GM19043 (cell line): Measurements from ENCODE around the gene NUDCD3.

ENCODE experiments used
- ATAC-seq: cut with Tn5 transposase; IDR thresholded peaks from one replicate; pipeline ENCODE4 v1.9.1; 2021; ENCODE audit warnings: low read depth; ENCODE audit not compliant: unreplicated experiment

Gene NUDCD3

DNA sequence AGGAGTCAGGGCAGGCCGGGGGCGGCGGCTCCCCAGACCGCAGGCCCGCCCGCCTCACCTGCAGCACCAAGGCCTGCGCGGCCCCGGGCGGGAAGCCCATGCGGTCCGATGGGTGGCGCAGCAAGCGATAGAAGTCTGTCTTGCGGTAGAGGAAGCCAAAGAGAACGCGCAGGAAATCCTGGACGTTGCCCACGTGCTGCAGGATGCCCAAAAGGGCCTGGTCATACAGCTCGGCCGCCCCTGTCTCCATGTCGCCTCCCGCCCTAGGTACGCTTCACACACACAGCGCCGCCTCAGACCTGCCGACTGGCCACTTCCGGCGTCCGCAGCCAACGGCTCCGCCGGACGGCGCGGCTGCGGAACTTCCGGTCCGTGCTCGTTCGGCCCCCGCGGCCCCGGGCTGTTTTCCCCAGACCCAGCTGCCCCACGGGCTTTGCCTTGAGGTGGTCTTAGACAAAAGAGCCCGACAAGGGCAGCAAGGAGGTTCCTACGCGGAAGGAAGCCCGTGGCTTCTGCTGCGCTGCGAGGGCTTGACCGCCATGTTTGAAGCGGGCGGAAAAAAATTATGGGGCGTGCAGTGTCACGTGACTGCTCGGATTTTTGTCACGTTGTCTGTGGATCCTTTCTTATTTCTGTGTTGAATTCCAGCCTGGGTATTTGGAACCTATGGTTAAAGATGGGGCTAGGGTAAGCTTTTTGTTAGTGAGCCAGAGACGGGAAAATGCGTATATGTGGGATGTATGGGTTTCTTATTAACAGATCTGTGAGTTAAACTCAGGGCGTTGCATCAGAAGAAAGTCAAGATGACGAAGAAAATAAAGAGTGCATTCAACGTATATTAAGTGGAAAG, at the start of gene NUDCD3:
NUDCD3 (minus strand) TSS at position 308 of the 850 bp plus-strand sequence; CDS start at position 250, 58 bp downstream.
- peak; percentile 94 for ATAC-seq

DNA sequence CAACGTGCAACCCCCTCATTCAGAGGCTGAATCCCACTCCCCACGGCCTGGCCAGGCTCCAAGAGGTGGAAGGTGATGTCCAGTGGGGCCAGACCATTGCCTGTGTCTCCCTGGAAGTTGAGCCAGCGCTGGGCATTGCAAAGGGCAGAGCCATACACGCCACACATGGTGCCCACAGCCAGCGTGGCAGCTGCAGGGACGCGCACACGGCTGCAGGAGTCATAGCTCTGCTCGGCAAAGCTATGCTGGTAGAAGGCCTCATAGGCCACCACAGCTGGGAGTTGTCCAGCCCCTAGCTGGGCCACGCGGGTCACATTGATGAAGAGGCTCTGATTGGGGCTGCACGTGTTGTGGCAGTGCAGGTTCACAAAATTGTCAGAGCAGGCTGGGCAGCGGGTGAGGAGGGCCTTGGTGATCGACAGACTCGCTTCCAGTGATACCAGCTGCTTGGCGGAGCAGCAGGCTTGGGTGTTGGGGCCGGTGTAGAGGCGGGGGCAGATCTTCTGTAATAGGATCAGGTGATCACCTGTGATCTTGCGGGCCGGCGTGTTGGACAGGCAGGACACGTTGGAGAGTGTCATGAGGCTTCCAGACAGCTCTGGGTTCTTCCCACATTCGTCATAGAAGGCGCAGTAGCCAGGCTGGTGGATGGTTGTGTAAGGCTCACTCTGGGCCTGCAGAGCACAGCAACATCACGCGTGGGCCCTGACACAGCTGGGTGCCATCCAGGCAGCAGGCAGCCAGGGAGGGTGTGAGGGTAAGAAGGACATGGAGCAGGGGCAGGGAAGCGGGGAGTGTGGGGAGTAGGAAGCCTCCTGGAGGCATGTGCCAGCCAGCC, 49.4 kb upstream of the NUDCD3 start:
- ATAC-seq, result no peak

DNA sequence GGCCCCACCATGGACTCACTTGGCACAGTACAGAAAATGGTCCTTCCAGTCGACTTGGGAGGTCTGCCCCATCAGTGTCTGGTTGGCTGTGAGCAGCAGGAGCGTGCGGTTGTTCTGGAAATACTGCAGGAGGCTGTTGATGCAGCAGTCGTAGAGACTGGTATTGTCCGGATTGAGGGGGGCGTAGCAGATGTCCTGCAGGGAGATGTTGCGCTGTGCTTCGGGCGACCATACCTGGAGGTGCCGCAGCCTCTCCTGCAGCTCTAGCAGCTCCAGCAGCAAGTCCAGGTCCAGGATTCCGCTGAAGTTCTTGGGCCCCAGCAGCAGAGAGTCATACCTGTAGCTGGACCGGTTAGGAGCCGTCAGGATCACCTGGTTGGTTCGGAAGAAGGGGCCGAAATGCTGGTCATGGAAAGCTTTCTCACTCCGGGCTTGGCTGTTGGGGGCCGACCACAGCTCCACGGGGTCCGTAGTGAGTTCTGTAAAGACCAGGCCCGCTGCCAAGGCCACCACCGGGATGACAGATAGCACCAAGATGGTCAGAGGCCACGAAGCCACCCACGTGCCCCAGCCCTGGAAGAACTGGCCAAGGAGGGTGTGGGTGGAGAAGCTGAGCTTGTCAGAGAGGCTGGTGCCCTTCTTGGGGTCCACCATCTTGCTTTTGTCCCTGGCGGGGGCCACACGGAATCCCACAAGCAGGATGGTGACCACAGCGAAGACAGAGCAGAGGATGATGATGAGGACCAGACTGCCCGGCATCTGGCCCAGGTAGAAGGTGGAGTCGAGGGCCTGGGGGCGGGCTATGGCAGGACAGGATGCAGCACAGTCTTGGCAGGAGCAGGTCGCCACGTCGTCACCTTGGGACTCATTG, 48.6 kb upstream of the NUDCD3 start:
- ATAC-seq, result no peak

DNA sequence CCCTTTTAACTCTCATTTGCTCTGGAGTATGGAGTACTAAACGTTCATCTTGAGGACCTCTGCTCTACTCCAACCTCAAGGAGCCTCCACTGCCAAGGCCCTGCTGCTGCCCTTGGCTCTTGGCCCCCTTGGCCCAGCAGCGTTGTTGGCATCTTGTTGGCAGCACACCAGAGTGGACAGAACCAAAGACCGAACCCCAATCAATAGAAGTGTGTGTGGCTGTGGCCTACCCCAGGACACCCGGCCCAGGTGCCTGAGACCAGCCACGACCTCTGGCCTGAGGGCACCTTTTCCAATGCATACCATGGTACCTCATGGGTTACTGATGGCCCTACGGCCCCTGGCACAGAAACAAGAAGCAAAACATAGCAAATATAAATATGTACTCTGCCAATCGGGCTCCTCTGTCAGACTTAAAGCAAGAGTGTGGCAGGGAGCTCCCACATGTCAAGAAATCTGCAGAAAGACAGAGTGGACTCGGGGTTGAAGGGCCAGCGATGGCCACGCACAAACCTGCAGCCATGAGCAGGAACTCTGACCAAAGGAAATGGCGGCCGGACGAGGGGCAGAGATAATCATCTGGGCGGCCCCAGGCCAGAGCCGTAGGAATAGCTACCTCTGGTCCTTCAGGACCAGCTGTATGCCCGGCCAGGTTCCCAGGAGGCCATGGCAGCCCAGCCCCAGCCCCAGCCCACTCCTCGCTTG, 47.8 kb upstream of the NUDCD3 start:
- no peak for ATAC-seq

- no peak for ATAC-seq
Observed at GRCh38 chr7:44537442-44537841, 47.0 kb upstream of the NUDCD3 start.

DNA sequence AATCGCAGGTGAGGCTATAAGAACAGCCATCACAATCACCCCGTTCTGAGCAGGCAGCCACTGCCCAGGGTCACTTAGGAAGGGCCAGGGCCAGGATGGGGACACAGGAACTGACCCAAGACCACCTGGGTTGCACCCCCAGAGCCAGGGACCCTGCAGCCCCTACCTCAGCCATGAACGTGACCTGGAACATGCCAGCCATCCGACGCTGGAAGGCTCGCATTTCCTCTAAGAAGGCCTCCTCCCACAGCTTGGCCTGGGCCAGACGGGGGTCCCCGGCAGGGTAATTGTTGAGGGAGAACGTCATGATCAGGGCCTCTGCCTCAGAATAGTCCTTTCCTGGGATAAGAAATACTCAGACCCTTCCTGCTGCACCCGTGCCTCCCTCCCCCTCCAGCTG, 45.6 kb upstream of the NUDCD3 start:
- ATAC-seq, result no peak

GRCh38 chr7:44535348-44536064, 45.0 kb upstream of the NUDCD3 start:
- ATAC-seq, result no peak

DNA sequence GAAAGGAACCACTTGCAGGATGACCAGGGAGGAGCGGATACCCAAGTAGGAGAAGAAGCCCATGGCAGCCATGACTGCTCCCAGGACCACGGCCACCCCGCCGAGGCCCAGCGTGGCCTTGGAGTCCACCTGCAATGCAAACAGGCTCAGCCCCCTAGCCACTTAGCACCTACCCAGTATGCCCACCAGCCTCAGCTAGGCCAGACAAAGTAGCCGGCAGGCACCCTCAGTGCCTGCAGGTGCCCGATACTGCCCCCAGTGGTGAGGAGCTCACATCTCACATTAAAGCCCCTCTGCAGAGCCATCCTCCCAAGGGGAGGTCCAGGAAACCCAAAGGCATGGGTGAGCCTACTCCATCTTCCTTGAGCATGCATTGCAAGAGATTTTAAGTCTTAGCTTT, 44.0 kb upstream of the NUDCD3 start:
- ATAC-seq, result no peak

- no peak for ATAC-seq
Observed at GRCh38 chr7:44534087-44534486, 43.6 kb upstream of the NUDCD3 start.

DNA sequence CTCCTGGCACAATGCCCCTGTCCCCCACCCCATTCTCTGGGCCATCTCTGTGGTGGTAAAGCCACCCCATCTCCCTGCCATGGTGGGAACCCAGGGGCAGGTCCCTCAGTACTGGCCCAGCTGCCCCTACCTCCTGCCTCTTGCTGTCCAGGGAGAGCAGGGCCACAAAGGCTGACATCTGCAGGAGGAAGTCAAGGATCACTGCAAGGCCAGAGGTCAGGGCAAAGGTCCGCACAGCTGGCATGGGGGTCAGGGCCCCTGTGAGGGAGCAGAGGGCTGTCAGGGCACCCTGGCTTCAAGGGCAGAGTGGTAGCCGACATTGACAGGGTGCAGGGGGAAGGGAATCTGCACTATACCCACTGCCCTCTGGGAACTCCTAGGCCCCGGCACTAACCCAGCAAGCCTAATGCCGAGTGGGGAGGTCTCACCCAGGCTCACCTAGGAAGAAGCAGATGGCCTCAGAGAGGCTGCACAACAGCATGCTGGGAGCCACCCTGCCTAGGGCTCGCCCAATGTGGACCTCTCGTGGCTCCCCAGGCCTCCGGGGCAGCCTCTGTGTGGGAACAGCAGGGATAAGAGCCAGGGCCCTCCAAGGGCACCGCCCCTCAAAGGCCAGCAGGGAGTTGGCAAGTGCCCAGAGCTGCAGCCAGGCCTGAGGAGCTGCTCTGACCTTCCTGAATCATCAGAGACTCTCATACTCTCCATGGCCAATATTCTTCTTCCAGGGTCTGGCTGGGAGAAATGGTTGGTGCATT, 43.0 kb upstream of the NUDCD3 start:
- ATAC-seq, result no peak

- no peak for ATAC-seq
Observed at GRCh38 chr7:44531421-44532380, 41.2 kb upstream of the NUDCD3 start.

GRCh38 chr7:44530990-44531389, 40.5 kb upstream of the NUDCD3 start:
- no peak for ATAC-seq

DNA sequence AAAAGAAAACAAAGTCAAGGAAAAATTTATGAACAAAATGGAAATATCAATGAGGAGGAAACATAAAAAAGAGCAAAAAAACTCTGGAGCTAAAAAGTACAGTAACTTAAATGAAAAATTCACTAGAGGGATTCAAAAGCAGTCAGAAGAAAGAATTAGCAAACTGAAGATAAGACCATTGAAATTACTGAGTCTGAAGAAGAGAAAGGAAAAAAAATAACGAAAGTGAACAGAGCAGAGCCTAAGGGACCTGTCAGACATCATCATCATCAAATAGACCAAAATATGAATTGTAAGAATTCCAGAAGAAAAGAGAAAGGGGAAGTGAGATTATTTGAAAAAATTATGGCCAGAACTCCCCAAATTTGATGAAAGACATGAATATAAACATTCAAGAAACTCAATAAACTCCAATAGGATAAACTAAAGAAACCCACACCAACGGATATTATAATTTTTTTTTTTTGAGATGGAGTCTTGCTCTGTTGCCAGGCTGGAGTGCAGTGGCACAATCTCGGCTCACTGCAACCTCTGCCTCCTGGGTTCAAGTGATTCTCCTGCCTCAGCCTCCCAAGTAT, 34.4 kb upstream of the NUDCD3 start:
- no peak for ATAC-seq

- ATAC-seq, result no peak
Observed at GRCh38 chr7:44522315-44522714, 31.9 kb upstream of the NUDCD3 start.

DNA sequence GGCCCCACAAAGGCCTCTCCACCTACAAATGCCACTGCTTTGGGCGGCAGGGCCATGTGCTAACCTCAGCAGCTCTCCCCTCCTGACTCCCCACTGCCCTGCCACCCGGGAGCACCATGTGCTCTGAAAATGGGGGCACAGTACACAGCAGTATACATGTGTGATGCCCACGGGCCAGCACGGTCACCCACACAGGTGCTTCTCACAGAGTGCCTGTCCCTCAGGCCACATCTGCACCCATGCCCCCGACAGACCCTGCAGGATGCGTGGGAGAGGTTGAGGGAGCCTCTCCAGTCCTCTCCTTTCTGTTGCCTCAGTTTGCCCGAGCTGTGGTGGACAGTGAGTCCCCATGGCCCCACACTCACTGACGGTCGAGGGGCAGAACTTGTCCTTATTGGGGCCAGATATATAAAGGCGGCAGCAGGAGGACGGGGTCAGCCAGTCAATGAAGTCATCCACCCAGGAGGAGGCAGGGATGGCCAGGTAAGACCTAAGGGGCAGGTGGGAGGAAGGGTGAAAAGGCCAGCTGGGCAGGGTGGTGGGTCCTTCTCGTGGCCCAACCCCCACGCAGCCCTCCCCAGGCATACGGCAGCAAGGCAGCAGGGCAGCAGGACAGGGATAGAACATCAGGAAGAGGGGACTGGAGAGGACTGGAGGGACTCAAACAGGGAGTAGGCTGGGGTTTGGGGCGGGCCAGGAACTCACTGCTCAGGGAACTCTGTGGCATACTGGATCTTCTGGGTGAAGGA, 31.1 kb upstream of the NUDCD3 start:
- ATAC-seq, result no peak

DNA sequence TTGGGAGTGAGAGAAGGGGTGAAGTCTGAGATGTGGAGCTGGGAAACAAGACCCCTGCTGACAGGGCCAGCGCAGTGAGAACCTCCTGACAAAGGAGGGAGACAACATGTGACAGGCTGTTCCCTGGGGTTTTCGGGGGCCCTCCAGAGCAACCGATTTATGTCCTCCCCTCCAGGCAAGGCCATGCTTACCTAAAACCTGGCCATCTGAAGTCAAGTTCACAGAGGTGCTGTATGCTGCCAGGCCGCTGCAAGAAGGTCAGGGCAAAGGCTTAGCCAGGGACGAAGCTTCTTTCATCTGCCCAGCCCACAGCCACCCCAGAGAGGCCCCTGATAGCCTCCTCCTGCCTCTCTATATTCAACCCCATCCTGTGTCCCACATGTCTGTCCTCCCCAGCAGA, 30.1 kb upstream of the NUDCD3 start:
- ATAC-seq, result no peak

- no peak for ATAC-seq
Observed at GRCh38 chr7:44519546-44519945, 29.1 kb upstream of the NUDCD3 start.
